WTC11 (cell line): ENCODE data around the gene DRD4. TPM values are rescaled to one million over a fixed set of nuclear protein-coding genes. Genes with fewer than 3 reads are reported as not detected.

Experiments used
- ATAC-seq: fragments of 200-7000 bp; cut with Tn5 transposase; 2 replicates; pipeline ENCODE4 v1.10.0; 2021; ENCODE audit warnings: mild to moderate bottlenecking, moderate library complexity
- CTCF ChIA-PET: fragments of 300-600 bp; sonication (Branson Sonifier 250); formaldehyde crosslinking; loops from one replicate; lab custom pipeline; 2021; ENCODE audit warnings: antibody characterized with exemption; lab: Charles Lee
- POLR2A ChIA-PET: fragments of 350-600 bp; sonication (Branson Sonifier 250); formaldehyde crosslinking; loops from one replicate; lab custom pipeline; 2021; ENCODE audit warnings: antibody characterized with exemption; lab: Charles Lee
- DNase-seq: peaks from one replicate; pipeline ENCODE4 v3.0.0; 2021; ENCODE audit warnings: low spot score
- H3K27ac Mint-ChIP-seq: 2 replicates; pipeline ENCODE4 v1.8.0; 2021; ENCODE audit warnings: mixed read lengths
- H3K27me3 Mint-ChIP-seq: 2 replicates; pipeline ENCODE4 v1.8.0; 2021; ENCODE audit warnings: low read depth, mild to moderate bottlenecking, moderate library complexity, mixed read lengths
- H3K36me3 Mint-ChIP-seq: 2 replicates; pipeline ENCODE4 v1.8.0; 2021; ENCODE audit warnings: mixed read lengths
- H3K4me1 Mint-ChIP-seq: 2 replicates; pipeline ENCODE4 v1.8.0; 2022; ENCODE audit warnings: mixed read lengths
- H3K4me3 Mint-ChIP-seq: 2 replicates; pipeline ENCODE4 v1.8.0; 2021; ENCODE audit warnings: mild to moderate bottlenecking, moderate library complexity, mixed read lengths
- H3K9me3 Mint-ChIP-seq: 2 replicates; pipeline ENCODE4 v1.8.0; 2021; ENCODE audit warnings: mixed read lengths
- ATF2 ChIP-seq: sonication (generic); formaldehyde crosslinking; IDR thresholded peaks from 2 replicates; pipeline ENCODE4 v1.8.1; 2022; ENCODE audit warnings: low read depth, missing genetic modification reagents, borderline replicate concordance
- CBFB ChIP-seq: sonication (generic); formaldehyde crosslinking; IDR thresholded peaks from 2 replicates; pipeline ENCODE4 v1.8.1; 2022; ENCODE audit warnings: mild to moderate bottlenecking, low read depth, missing genetic modification reagents
- CREB1 ChIP-seq: sonication (generic); formaldehyde crosslinking; IDR thresholded peaks from 2 replicates; pipeline ENCODE4 v1.8.0; 2023; ENCODE audit warnings: mild to moderate bottlenecking, missing genetic modification reagents
- E2F5 ChIP-seq: sonication (generic); formaldehyde crosslinking; IDR thresholded peaks from 2 replicates; pipeline ENCODE4 v1.8.1; 2022; ENCODE audit warnings: mild to moderate bottlenecking, moderate library complexity, missing genetic modification reagents
- ESRRA ChIP-seq: sonication (generic); formaldehyde crosslinking; IDR thresholded peaks from 2 replicates; pipeline ENCODE4 v1.8.1; 2022; ENCODE audit warnings: mild to moderate bottlenecking, missing genetic modification reagents, borderline replicate concordance
- FOXP4 ChIP-seq: sonication (generic); formaldehyde crosslinking; IDR thresholded peaks from 2 replicates; pipeline ENCODE4 v1.8.0; 2022; ENCODE audit warnings: mild to moderate bottlenecking, missing genetic modification reagents
- GTF2I ChIP-seq: fragments of 250-450 bp; sonication (Bioruptor Pico); conservative IDR thresholded peaks from 2 replicates; pipeline ENCODE4 v1.4.0; 2021; ENCODE audit warnings: mild to moderate bottlenecking
- MYBL2 ChIP-seq: sonication (generic); formaldehyde crosslinking; IDR thresholded peaks from 2 replicates; pipeline ENCODE4 v1.8.1; 2023; ENCODE audit warnings: mild to moderate bottlenecking, moderate library complexity, missing genetic modification reagents
- RORB ChIP-seq: fragments of 250-450 bp; sonication (Bioruptor Pico); IDR thresholded peaks from 2 replicates; pipeline ENCODE4 v1.9.0; 2021; ENCODE audit warnings: mild to moderate bottlenecking
- STAT6 ChIP-seq: sonication (generic); formaldehyde crosslinking; conservative IDR thresholded peaks from 2 replicates; pipeline ENCODE4 v1.8.1; 2023; ENCODE audit warnings: mild to moderate bottlenecking, low read depth, missing genetic modification reagents, moderate library complexity
- TCF7 ChIP-seq: sonication (generic); formaldehyde crosslinking; IDR thresholded peaks from 2 replicates; pipeline ENCODE4 v1.8.0; 2022; ENCODE audit warnings: mild to moderate bottlenecking, low read depth, missing genetic modification reagents, moderate library complexity
- TEAD4 ChIP-seq: sonication (generic); formaldehyde crosslinking; IDR thresholded peaks from 2 replicates; pipeline ENCODE4 v1.8.0; 2022; ENCODE audit warnings: mild to moderate bottlenecking, missing genetic modification reagents
- TP53 ChIP-seq: sonication (generic); formaldehyde crosslinking; IDR thresholded peaks from 2 replicates; pipeline ENCODE4 v1.8.1; 2023; ENCODE audit warnings: mild to moderate bottlenecking, missing genetic modification reagents
- ZMAT4 ChIP-seq: fragments of 250-450 bp; sonication (Bioruptor Pico); IDR thresholded peaks from 2 replicates; pipeline ENCODE4 v1.9.0; 2021; ENCODE audit warnings: mild to moderate bottlenecking
- ZNF138 ChIP-seq: sonication (generic); formaldehyde crosslinking; conservative IDR thresholded peaks from 2 replicates; pipeline ENCODE4 v1.8.1; 2022; ENCODE audit warnings: mild to moderate bottlenecking, moderate library complexity, missing genetic modification reagents
- ZNF232 ChIP-seq: sonication (generic); formaldehyde crosslinking; IDR thresholded peaks from 2 replicates; pipeline ENCODE4 v1.8.0; 2022; ENCODE audit warnings: mild to moderate bottlenecking, missing genetic modification reagents
- ZNF281 ChIP-seq: sonication (generic); formaldehyde crosslinking; IDR thresholded peaks from 2 replicates; pipeline ENCODE4 v1.8.0; 2023; ENCODE audit warnings: mild to moderate bottlenecking, missing genetic modification reagents
- ZNF416 ChIP-seq: fragments of 250-450 bp; sonication (Bioruptor Pico); IDR thresholded peaks from 2 replicates; pipeline ENCODE4 v1.9.0; 2021; ENCODE audit warnings: mild to moderate bottlenecking, inconsistent platforms
- ZNF425 ChIP-seq: fragments of 250-450 bp; sonication (Bioruptor Pico); conservative IDR thresholded peaks from 2 replicates; pipeline ENCODE4 v1.9.0; 2021; ENCODE audit warnings: mild to moderate bottlenecking
- total RNA-seq: library from RNA; stranded (reverse); gene quantifications from 3 replicates; pipeline ENCODE4 v1.2.3, GENCODE V29; 2021

Gene DRD4
- total RNA-seq, 1 experiment from 2014 or later: 3.7 TPM

GRCh38 chr11:618856-619627 is 18.0 kb upstream of the DRD4 start:
- CTCF ChIA-PET: interaction anchor here (0.8 kb wide), 1 partner anchor 63 kb away, joined by 3 read pairs; no protein-coding TSS in a partner anchor
- H3K4me3 Mint-ChIP-seq: no peak overlapping the region
- POLR2A ChIA-PET: no interaction called here

GRCh38 chr11:619628-620050 is 17.4 kb upstream of the DRD4 start:
- Mint-ChIP-seq H3K36me3 (no peaks in the 10 kb centered on the region), H3K9me3 (no peaks in the 10 kb centered on the region), H3K4me3 (no peak overlapping the region), H3K27me3 (no peaks in the 10 kb centered on the region), H3K4me1 (no peaks in the 10 kb centered on the region), H3K27ac (no peak overlapping the region)
- POLR2A ChIA-PET: no interaction called here
- DNase-seq: no peak
- ATAC-seq: no peak
- CTCF ChIA-PET: interaction anchor here (0.8 kb wide), 1 partner anchor 63 kb away, joined by 3 read pairs; no protein-coding TSS in a partner anchor
- TF ChIP-seq E2F5 (CRISPR knock-in tag): no peak
- no peak for TF ChIP-seq ZNF281
- no peak for TF ChIP-seq GTF2I (CRISPR knock-in tag)
- TF ChIP-seq ZNF138 (CRISPR knock-in tag): no peak
- TF ChIP-seq CBFB (CRISPR knock-in tag): no peak
- no peak for TF ChIP-seq ZNF425 (CRISPR knock-in tag)

More at GRCh38 chr11:618856-619627, 18.0 kb upstream of the DRD4 start:
- TF ChIP-seq ZNF416 (CRISPR knock-in tag) (no peak), ESRRA (CRISPR knock-in tag) (no peak), TP53 (CRISPR knock-in tag) (no peak), ZNF232 (CRISPR knock-in tag) (no peak), MYBL2 (CRISPR knock-in tag) (no peak), STAT6 (CRISPR knock-in tag) (no peak), RORB (CRISPR knock-in tag) (no peak), TEAD4 (CRISPR knock-in tag) (no peak), TCF7 (CRISPR knock-in tag) (no peak), ZMAT4 (CRISPR knock-in tag) (no peak), CREB1 (CRISPR knock-in tag) (no peak), ATF2 (CRISPR knock-in tag) (no peak), FOXP4 (CRISPR knock-in tag) (no peak)
- Mint-ChIP-seq H3K4me1 (no peaks in the 10 kb centered on the region), H3K27ac (no peak overlapping the region), H3K27me3 (no peaks in the 10 kb centered on the region), H3K9me3 (no peaks in the 10 kb centered on the region), H3K36me3 (no peaks in the 10 kb centered on the region)
- no peak for DNase-seq
- ATAC-seq: no peak
